H9 (cell line): Measurements from ENCODE around the gene CD84. TPM values are rescaled to one million over a fixed set of nuclear protein-coding genes. Genes with fewer than 3 reads are reported as not detected.

Experiments used
- DNase-seq: peaks from one replicate; pipeline ENCODE4 v3.0.0-alpha.2; 2017
- H2AFZ ChIP-seq: one replicate; pipeline ENCODE4 v1.6.1; 2013; ENCODE audit warnings: mild to moderate bottlenecking, low read length, control low read depth, moderate library complexity
- H2AK5ac ChIP-seq: 2 replicates; pipeline ENCODE4 v1.6.1; 2013; ENCODE audit warnings: low read length, control low read depth, mixed read lengths; ENCODE audit not compliant: insufficient read length
- H2BK120ac ChIP-seq: one replicate; pipeline ENCODE4 v1.6.1; 2013; ENCODE audit warnings: low read depth, mild to moderate bottlenecking, low read length, control low read depth, inconsistent platforms; ENCODE audit not compliant: poor library complexity, severe bottlenecking
- H2BK12ac ChIP-seq: 2 replicates; pipeline ENCODE4 v1.6.1; 2013; ENCODE audit warnings: low read length, control low read depth, mixed read lengths, low read depth; ENCODE audit not compliant: insufficient read length
- H2BK15ac ChIP-seq: 2 replicates; pipeline ENCODE4 v1.6.1; 2013; ENCODE audit warnings: low read depth, low read length, control low read depth
- H2BK20ac ChIP-seq: one replicate; pipeline ENCODE4 v1.6.1; 2013; ENCODE audit warnings: low read depth, mild to moderate bottlenecking, low read length, control low read depth, inconsistent platforms; ENCODE audit not compliant: poor library complexity, severe bottlenecking
- H2BK5ac ChIP-seq: 2 replicates; pipeline ENCODE4 v1.6.1; 2013; ENCODE audit warnings: low read length, control low read depth, mixed read lengths; ENCODE audit not compliant: insufficient read length
- H3K14ac ChIP-seq: 2 replicates; pipeline ENCODE4 v1.6.1; 2013; ENCODE audit warnings: low read length, control low read depth; ENCODE audit not compliant: insufficient read depth
- H3K18ac ChIP-seq: 2 replicates; pipeline ENCODE4 v1.6.1; 2013; ENCODE audit warnings: low read depth, mild to moderate bottlenecking, mixed read lengths, low read length, control low read depth; ENCODE audit not compliant: insufficient read length
- H3K23ac ChIP-seq: 2 replicates; pipeline ENCODE4 v1.6.1; 2013; ENCODE audit warnings: low read length, control low read depth, mixed read lengths, low read depth; ENCODE audit not compliant: insufficient read length
- H3K23me2 ChIP-seq: 2 replicates; pipeline ENCODE4 v1.6.1; 2013; ENCODE audit warnings: low read depth, mild to moderate bottlenecking, mixed read lengths, low read length, control low read depth; ENCODE audit not compliant: insufficient read length, poor library complexity, severe bottlenecking
- H3K27ac ChIP-seq: 2 replicates; pipeline ENCODE4 v1.5.1; 2013; ENCODE audit warnings: low read length, control low read depth, mixed read lengths, low read depth; ENCODE audit not compliant: insufficient read length
- H3K27me3 ChIP-seq: 2 replicates; pipeline ENCODE4 v1.6.1; 2013; ENCODE audit warnings: low read length, control low read depth, inconsistent platforms; ENCODE audit not compliant: insufficient read depth
- H3K4ac ChIP-seq: 2 replicates; pipeline ENCODE4 v1.6.1; 2013; ENCODE audit warnings: low read depth, mild to moderate bottlenecking, control low read depth, inconsistent platforms, low read length, moderate library complexity
- H3K4me1 ChIP-seq: 2 replicates; pipeline ENCODE4 v1.6.1; 2013; ENCODE audit warnings: low read length, control low read depth, inconsistent platforms; ENCODE audit not compliant: insufficient read depth
- H3K4me2 ChIP-seq: 2 replicates; pipeline ENCODE4 v1.6.1; 2013; ENCODE audit warnings: low read length, control low read depth, mixed read lengths; ENCODE audit not compliant: insufficient read length, insufficient read depth
- H3K56ac ChIP-seq: 2 replicates; pipeline ENCODE4 v1.6.1; 2013; ENCODE audit warnings: low read depth, mild to moderate bottlenecking, mixed read lengths, low read length, control low read depth; ENCODE audit not compliant: insufficient read length
- H3K79me1 ChIP-seq: 2 replicates; pipeline ENCODE4 v1.6.1; 2013; ENCODE audit warnings: low read depth, mild to moderate bottlenecking, moderate library complexity, low read length, control low read depth, inconsistent platforms; ENCODE audit not compliant: insufficient read depth, poor library complexity, severe bottlenecking
- H3K79me2 ChIP-seq: 2 replicates; pipeline ENCODE4 v1.6.1; 2013; ENCODE audit warnings: low read length, control low read depth, inconsistent platforms; ENCODE audit not compliant: insufficient read depth
- H3K9ac ChIP-seq: 2 replicates; pipeline ENCODE4 v1.6.1; 2013; ENCODE audit warnings: low read length, control low read depth, mixed read lengths; ENCODE audit not compliant: insufficient read length; ENCODE audit errors: extremely low read depth
- H3K9me3 ChIP-seq: one replicate; pipeline ENCODE4 v1.6.1; 2013; ENCODE audit warnings: low read depth, low read length, inconsistent platforms; ENCODE audit not compliant: control insufficient read depth
- H3T11ph ChIP-seq: one replicate; pipeline ENCODE4 v1.6.1; 2013; ENCODE audit warnings: mild to moderate bottlenecking, low read length, control low read depth, inconsistent platforms
- H4K20me1 ChIP-seq: one replicate; pipeline ENCODE4 v1.6.1; 2013; ENCODE audit not compliant: control insufficient read depth, insufficient read length, insufficient read depth
- H4K5ac ChIP-seq: 2 replicates; pipeline ENCODE4 v1.6.1; 2013; ENCODE audit warnings: low read depth, mild to moderate bottlenecking, mixed read lengths, low read length, control low read depth; ENCODE audit not compliant: insufficient read length
- H4K8ac ChIP-seq: replicated peaks from 2 replicates; pipeline ENCODE4 v1.6.1; 2013; ENCODE audit warnings: low read length, control low read depth, mixed read lengths, low read depth; ENCODE audit not compliant: insufficient read length
- H4K91ac ChIP-seq: 2 replicates; pipeline ENCODE4 v1.6.1; 2013; ENCODE audit warnings: low read depth, mild to moderate bottlenecking, moderate library complexity, mixed read lengths, low read length, control low read depth; ENCODE audit not compliant: insufficient read length
- H3K27ac Mint-ChIP-seq, 3 experiments: 2 replicates in 2 of 3; 3 replicates in 1 of 3; pipeline ENCODE4 v1.8.0; 2020 to 2021; ENCODE audit warnings: mixed read lengths in 3 of 3, mild to moderate bottlenecking in 1 of 3, moderate library complexity in 1 of 3
- H3K27me3 Mint-ChIP-seq: 2 replicates; pipeline ENCODE4 v1.8.0; 2021; ENCODE audit warnings: low read depth, mild to moderate bottlenecking, moderate library complexity, mixed read lengths
- H3K36me3 Mint-ChIP-seq, 3 experiments: 2 replicates in 2 of 3; 3 replicates in 1 of 3; pipeline ENCODE4 v1.8.0; 2020 to 2021; ENCODE audit warnings: low read depth in 3 of 3, mixed read lengths in 3 of 3; ENCODE audit not compliant: insufficient read depth in 1 of 3
- H3K4me1 Mint-ChIP-seq, 2 experiments: 2 replicates each; pipeline ENCODE4 v1.8.0; 2020; ENCODE audit warnings: mixed read lengths in 2 of 2
- H3K4me3 Mint-ChIP-seq, 2 experiments: 2 replicates in 1 of 2; 3 replicates in 1 of 2; pipeline ENCODE4 v1.8.0; 2020 to 2021; ENCODE audit warnings: mild to moderate bottlenecking in 2 of 2, mixed read lengths in 2 of 2, moderate library complexity in 1 of 2
- H3K9me3 Mint-ChIP-seq, 2 experiments: 2 replicates in 1 of 2; 3 replicates in 1 of 2; pipeline ENCODE4 v1.8.0; 2020; ENCODE audit warnings: mild to moderate bottlenecking in 2 of 2, mixed read lengths in 2 of 2, moderate library complexity in 1 of 2
- WGBS: extraction: QIAGEN DNeasy Blood & Tissue Kit; methylation state at CpG from one replicate; pipeline ENCODE4 v1.1.7; 2013; ENCODE audit warnings: missing lambda C conversion rate, low lambda C conversion rate, mixed read lengths; ENCODE audit not compliant: insufficient read length; ENCODE audit errors: extremely low coverage; 5-methylcytosine and 5-hydroxymethylcytosine counted together
- total RNA-seq: library from RNA; stranded (reverse); gene quantifications from 2 replicates; pipeline ENCODE4 v1.2.1, GENCODE V29; 2021
- TF ChIP-seq, protein P1 (sequence below): fragments of 200-600 bp; sonication (generic); conservative IDR thresholded peaks from 3 replicates; pipeline ENCODE4 v1.8.0; 2021; ENCODE audit warnings: antibody characterized with exemption, mild to moderate bottlenecking

Gene CD84
- total RNA-seq, 1 experiment from 2014 or later, result not detected

DNA sequence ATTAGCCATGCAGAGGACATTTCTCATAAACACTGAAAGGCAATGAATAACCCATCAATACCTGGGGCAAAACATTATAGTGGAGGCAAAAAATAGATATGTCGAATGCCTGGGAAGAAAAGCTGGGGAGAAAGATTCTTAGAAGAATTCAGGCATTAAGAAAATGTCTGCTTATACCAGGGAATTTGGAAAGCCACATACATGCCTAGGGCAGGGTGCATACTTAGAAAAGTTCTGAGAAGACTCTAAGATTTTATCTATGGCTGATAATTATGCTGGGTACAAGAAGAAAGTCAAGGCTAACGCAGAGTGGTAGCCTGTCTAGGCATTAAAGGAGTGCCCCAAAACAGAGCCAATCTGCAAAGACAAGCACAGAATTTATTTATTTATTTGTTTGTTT lies 74.6 kb downstream of the CD84 start:
- H3K27ac ChIP-seq, result no peak overlapping the region
- H3K4me2 ChIP-seq, result no peak overlapping the region
- H3K9ac ChIP-seq, result no peak overlapping the region
- no peaks in the 10 kb centered on the region for H3K4me1 ChIP-seq
- no peak overlapping the region for H2BK15ac ChIP-seq
- no peak overlapping the region for H2AFZ ChIP-seq
- WGBS, result no CpG with 5 or more reads among the region's 2 CpGs
- H3K4me1 Mint-ChIP-seq, result peaks cover 6% of the 10 kb centered on the region in 2 experiments; a peak in 3 of 4 replicates
- H3K23me2 ChIP-seq, result no peaks in the 10 kb centered on the region
- H3K79me2 ChIP-seq, result no peaks in the 10 kb centered on the region
- H2BK5ac ChIP-seq, result no peak overlapping the region
- no peak overlapping the region for H2AK5ac ChIP-seq
- H3K9me3 ChIP-seq, result no peaks in the 10 kb centered on the region
- H3K79me1 ChIP-seq, result no peaks in the 10 kb centered on the region
- TF ChIP-seq, protein P1, sequence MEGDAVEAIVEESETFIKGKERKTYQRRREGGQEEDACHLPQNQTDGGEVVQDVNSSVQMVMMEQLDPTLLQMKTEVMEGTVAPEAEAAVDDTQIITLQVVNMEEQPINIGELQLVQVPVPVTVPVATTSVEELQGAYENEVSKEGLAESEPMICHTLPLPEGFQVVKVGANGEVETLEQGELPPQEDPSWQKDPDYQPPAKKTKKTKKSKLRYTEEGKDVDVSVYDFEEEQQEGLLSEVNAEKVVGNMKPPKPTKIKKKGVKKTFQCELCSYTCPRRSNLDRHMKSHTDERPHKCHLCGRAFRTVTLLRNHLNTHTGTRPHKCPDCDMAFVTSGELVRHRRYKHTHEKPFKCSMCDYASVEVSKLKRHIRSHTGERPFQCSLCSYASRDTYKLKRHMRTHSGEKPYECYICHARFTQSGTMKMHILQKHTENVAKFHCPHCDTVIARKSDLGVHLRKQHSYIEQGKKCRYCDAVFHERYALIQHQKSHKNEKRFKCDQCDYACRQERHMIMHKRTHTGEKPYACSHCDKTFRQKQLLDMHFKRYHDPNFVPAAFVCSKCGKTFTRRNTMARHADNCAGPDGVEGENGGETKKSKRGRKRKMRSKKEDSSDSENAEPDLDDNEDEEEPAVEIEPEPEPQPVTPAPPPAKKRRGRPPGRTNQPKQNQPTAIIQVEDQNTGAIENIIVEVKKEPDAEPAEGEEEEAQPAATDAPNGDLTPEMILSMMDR, result no peak
- peaks cover 6% of the 10 kb centered on the region for H3K27me3 Mint-ChIP-seq
- no peak overlapping the region for H2BK120ac ChIP-seq
- no peaks in the 10 kb centered on the region for H3K27me3 ChIP-seq
- H2BK12ac ChIP-seq, result no peak overlapping the region
- H3K23ac ChIP-seq, result no peak overlapping the region
- no peak overlapping the region for H3K18ac ChIP-seq
- no peak overlapping the region for H3K14ac ChIP-seq
- H3K36me3 Mint-ChIP-seq, result peaks cover 0 to 5% (median 0%) of the 10 kb centered on the region in 3 experiments; a peak in 1 of 7 replicates
- H3K4ac ChIP-seq, result no peak overlapping the region
- H3T11ph ChIP-seq, result no peak overlapping the region
- H4K20me1 ChIP-seq, result no peaks in the 10 kb centered on the region
- no peak overlapping the region for H3K4me3 Mint-ChIP-seq
- H4K91ac ChIP-seq, result no peak overlapping the region
- H4K5ac ChIP-seq, result no peak overlapping the region
- no peak overlapping the region for H2BK20ac ChIP-seq
- H3K27ac Mint-ChIP-seq, result no peak overlapping the region
- H3K9me3 Mint-ChIP-seq, result peaks cover 25 to 27% of the 10 kb centered on the region in 2 experiments
- no peak for DNase-seq
- H3K56ac ChIP-seq, result no peak overlapping the region
- no peak overlapping the region for H4K8ac ChIP-seq
